Measurements from ENCODE around the gene ABCA2. TPM values are rescaled to one million over a fixed set of nuclear protein-coding genes. Genes with fewer than 3 reads are reported as not detected.

ABCA2 gene
- total RNA-seq, 1 donor from 2014 or later, result 45.0 TPM

DNA sequence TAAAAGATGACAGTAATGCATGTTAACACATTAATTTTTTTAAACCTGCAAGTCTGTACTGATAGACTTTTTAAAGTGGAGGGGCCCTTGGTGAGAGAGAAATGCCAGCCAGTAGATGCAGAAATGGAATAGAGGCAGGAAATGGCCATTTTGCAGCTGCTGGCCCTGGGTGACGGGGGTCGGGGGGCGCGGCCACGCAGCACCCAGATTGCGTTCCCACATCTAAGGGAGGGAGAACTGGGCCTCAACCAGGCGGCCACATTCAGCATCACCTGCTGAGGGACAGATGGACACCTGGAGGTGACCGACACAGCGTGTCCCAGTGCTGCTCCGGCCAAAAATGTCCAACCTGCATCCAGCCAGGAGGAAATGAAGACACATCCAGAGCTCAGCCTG lies 25.4 kb downstream of the ABCA2 start:
- Histone ChIP-seq H3K27me3 (ENCODE audit: low read depth) (no peaks in the 10 kb centered on the region), H3K9me3 (no peaks in the 10 kb centered on the region), H3K4me1 (peaks cover 17% of the 10 kb centered on the region), H3K27ac (no peak overlapping the region), H3K4me3 (no peak overlapping the region), H3K36me3 (no peaks in the 10 kb centered on the region)
- no peak for DNase-seq
- intact Hi-C loops (cut with DNase I), result no loop called here
- ATAC-seq, result no peak
- TF ChIP-seq, protein P1, sequence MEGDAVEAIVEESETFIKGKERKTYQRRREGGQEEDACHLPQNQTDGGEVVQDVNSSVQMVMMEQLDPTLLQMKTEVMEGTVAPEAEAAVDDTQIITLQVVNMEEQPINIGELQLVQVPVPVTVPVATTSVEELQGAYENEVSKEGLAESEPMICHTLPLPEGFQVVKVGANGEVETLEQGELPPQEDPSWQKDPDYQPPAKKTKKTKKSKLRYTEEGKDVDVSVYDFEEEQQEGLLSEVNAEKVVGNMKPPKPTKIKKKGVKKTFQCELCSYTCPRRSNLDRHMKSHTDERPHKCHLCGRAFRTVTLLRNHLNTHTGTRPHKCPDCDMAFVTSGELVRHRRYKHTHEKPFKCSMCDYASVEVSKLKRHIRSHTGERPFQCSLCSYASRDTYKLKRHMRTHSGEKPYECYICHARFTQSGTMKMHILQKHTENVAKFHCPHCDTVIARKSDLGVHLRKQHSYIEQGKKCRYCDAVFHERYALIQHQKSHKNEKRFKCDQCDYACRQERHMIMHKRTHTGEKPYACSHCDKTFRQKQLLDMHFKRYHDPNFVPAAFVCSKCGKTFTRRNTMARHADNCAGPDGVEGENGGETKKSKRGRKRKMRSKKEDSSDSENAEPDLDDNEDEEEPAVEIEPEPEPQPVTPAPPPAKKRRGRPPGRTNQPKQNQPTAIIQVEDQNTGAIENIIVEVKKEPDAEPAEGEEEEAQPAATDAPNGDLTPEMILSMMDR (IDR thresholded peaks at IDR 0.05), result no peak

DNA sequence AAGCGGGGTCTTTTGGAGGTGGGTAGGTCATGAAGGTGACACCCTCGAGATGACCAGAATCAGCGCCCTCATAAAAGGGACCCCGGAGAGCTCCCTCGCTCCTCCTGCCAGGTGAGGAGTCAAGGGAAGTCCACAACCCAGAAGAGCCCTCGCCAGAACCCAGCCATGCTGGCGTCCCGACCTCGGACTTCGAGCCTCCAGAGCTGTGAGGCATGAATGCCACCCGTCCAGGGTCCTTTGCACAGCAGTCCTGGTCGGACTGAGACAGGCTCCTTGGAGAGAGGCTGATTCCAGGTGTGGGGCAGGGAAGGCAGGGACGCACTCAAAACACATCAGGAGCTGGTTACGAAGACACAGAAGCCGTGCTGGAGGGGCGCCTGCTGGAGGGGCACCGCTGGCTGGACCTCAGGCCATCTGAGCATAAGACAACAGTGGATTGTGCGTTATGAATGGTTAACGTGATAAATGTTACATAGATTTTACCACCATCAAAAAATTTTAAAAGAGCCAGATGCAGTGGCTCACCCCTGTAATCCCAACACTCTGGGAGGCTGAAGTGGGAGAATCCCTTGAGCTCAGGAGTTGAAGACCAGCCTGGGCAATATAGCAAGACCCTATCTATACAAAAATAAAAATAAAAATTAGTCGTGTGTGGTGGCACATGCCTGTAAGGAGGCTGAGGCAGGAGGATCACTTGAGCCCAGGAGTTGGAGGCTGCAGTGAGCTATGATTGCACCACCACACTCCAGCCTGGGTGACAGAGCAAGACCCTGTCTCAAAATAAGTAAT lies 26.0 kb downstream of the ABCA2 start:
- intact Hi-C loops (cut with DNase I), result no loop called here
- Histone ChIP-seq H3K27me3 (ENCODE audit: low read depth) (no peaks in the 10 kb centered on the region), H3K4me1 (peaks cover 17% of the 10 kb centered on the region), H3K9me3 (no peaks in the 10 kb centered on the region), H3K4me3 (no peak overlapping the region), H3K27ac (no peak overlapping the region), H3K36me3 (no peaks in the 10 kb centered on the region)
- no peak for ATAC-seq
- TF ChIP-seq, protein P1 (IDR thresholded peaks at IDR 0.05), result no peak
- DNase-seq, result no peak

DNA sequence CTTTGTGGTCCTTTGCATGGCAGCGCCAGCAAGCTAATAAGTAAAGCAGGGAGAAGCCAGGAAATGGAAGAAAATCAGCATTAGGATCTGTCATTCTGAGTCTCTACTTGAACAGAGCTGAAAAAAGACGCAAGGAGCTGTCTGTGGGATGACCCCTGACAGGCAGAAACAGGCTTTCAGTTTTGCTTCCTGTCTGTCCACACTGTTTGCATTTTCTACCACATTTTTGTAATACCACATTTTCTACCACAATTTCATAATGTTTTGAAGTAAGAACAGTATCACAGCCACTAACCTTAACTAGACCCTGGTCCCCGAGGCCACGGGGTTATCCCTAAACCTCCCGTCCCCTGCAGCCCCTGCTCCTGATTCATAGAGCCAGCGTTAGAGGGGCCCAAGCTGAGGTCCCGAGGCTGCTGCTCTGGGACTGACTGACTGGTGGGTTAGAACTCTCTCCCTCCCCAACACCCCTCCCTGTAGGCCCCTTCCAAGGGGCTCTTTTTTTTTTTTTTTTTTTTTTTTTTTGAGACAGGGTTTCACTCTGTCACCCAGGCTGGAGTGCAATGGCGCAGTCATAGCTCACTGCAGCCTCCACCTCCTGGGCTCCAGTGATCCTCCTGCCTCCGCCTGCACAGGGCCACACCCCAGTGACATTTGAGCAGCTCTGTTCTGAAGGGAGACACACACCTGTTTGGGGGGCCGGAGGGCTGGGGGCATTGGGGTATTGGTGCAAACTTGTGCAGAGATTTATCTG lies 27.7 kb downstream of the ABCA2 start:
- Histone ChIP-seq H3K27me3 (ENCODE audit: low read depth) (no peaks in the 10 kb centered on the region), H3K36me3 (no peaks in the 10 kb centered on the region), H3K27ac (peak overlapping the region; percentile 58), H3K9me3 (no peaks in the 10 kb centered on the region), H3K4me1 (peaks cover 33% of the 10 kb centered on the region), H3K4me3 (no peak overlapping the region)
- ATAC-seq (peak in 1 of 2 donors; percentile 6), DNase-seq (no peak)
- TF ChIP-seq, protein P1 (IDR thresholded peaks at IDR 0.05), result no peak
- intact Hi-C loops (cut with DNase I), result no loop called here

DNA sequence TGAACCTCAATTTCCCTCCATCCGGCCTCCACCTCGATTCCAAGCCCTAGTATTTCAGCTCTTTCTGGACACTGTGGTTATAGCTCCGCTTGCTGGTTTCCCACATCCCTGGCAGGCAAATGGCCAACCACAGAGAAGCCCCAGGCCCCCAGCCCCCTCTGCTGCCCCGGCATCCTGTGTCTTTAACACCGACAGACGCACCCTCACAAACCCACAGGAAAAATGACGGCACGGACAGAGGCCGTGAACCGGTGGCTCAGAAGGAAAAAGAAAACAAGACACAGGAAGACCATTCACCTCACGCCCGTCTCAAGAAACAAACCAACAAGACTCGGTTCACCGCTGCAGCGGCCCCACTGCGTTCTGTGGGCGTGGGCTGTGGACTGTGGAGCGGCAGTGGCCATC lies 30.2 kb downstream of the ABCA2 start:
- intact Hi-C loops (cut with DNase I), result no loop called here
- ATAC-seq (no peak), DNase-seq (no peak)
- TF ChIP-seq, protein P1 (IDR thresholded peaks at IDR 0.05), result no peak
- Histone ChIP-seq H3K36me3 (peaks cover 16% of the 10 kb centered on the region), H3K9me3 (no peaks in the 10 kb centered on the region), H3K4me1 (peaks cover 58% of the 10 kb centered on the region), H3K27ac (peak overlapping the region; percentile 81), H3K27me3 (ENCODE audit: low read depth) (no peaks in the 10 kb centered on the region), H3K4me3 (no peak overlapping the region)

DNA sequence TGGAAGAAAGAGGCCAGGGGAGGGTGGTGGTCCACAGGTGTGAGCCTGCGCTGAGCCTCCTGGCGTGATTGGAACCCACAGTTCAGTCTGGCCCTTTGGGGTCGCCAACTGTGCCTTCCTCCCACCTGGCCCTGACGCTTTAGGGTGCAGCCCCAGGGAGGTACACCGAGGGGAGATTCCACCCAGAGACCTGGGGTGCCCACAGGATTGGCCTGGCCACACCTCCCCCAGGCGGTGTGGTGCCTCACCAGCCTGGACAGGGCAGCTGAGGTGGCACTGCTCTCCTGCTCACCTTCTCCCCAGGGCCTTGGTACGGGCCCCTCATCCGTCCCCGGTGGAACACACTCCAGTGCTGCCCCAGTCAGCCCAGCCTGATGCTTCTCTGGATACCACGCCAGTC lies 30.7 kb downstream of the ABCA2 start:
- no peak for ATAC-seq
- Histone ChIP-seq H3K27ac (peak overlapping the region; percentile 81), H3K27me3 (ENCODE audit: low read depth) (no peaks in the 10 kb centered on the region), H3K36me3 (peaks cover 16% of the 10 kb centered on the region), H3K4me1 (peaks cover 62% of the 10 kb centered on the region), H3K9me3 (no peaks in the 10 kb centered on the region), H3K4me3 (peak overlapping the region; percentile 55)
- TF ChIP-seq, protein P1 (IDR thresholded peaks at IDR 0.05), result no peak
- intact Hi-C loops (cut with DNase I), result no loop called here
- DNase-seq, result no peak

Data from lower lobe of right lung (tissue), 2 donors.